ENCODE results near the gene SNRNP70.

GRCh38 chr19:49128545-49129237, 43.4 kb downstream of the SNRNP70 start:
- TF ChIP-seq CTCF (optimal IDR thresholded peaks at IDR 0.05 in 1 of 3, IDR thresholded peaks at IDR 0.05 in 1 of 3, conservative IDR thresholded peaks at IDR 0.05 in 1 of 3; ENCODE audit: extremely low read depth in 1 of 3, insufficient read depth in 2 of 3, low read length in 3 of 3) (no peak), EZH2 (IDR thresholded peaks at IDR 0.05; ENCODE audit: low read length) (no peak)

Measured in keratinocyte (primary cell).